ENCODE results near the gene CCDC51.
"Not testable (repeated sequence)": the region's sequence is repeated elsewhere in the genome, so short reads cannot be mapped to it uniquely, and the experiment has no call there.

Gene CCDC51

DNA sequence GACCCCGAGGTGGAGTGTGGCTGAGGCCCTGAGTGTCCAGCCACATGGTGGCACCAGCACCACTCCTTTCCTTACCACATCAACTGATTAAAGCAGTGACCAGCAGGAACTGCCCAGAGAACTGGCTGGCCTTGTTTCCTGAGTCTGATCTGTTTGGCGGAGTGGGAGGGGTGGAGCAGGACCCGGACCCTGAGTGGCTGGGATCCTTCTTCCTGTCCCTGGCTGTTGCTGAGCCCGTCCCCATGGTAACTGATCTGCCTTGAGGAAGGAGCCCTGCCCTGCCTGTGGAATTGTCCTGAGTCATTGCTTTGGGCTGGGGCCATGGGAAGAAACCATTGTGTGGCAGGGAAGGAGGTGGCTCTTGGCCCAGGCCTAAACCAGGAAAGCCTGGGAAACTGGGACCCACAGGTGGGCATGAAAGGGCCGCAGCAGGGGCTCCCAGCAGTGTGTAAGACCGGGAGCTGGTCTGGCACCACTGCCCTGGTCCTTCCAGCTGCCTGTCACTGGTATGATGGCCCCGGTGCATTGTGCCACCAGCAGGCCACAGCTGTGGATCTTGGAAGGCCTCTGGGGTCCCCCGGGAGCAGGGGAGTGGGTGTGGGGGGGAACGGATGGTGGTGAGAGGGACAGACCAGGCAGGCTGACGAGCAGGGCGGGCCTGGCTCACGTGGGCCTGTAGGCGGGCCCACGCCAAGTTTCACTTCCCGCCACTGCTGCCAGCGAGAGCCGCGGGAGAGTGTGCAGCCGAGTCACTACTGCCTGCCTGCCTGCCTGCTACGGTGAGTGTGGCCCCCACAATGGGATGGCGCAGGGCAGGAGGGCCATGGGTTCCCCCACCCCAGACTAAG, 25.8 kb upstream of the CCDC51 start:
- peak; percentile 51 to 94 (median 79) for DNase-seq

DNA sequence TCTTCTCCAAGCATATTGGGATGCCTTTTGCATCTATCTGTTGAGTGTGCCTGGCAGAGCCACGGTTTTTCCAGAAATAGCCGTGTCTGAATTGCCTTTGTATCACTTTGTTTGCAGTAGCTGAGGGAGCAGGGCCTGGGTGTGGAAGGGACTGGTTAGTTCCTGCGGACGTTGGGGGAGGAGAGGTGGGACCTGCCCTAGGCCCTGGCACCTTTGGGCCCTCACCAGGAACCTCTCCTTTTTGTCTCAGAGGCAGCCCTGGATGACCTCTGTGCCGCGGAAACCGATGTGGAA, 25.3 kb upstream of the CCDC51 start:
- DNase-seq = no peak

DNA sequence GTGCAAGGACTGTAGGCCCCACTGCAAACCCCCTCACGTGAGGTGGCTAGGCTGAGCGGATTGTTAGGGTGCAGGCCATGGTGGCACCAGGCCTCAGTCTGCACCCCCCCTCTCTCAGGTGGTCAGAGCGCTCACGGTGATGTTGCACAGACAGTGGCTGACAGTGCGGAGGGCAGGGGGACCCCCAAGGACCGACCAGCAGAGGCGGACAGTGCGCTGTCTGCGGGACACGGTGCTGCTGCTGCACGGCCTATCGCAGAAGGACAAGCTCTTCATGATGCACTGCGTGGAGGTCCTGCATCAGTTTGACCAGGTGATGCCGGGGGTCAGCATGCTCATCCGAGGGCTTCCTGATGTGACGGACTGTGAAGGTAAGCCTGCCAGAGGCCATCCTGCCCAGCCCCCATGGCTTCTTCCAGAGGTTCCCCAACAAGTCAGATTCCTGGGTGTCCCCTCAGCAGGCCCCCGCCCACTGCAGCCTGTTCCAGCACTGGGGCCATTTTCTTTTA, 24.8 kb upstream of the CCDC51 start:
- DNase-seq = no peak

DNA sequence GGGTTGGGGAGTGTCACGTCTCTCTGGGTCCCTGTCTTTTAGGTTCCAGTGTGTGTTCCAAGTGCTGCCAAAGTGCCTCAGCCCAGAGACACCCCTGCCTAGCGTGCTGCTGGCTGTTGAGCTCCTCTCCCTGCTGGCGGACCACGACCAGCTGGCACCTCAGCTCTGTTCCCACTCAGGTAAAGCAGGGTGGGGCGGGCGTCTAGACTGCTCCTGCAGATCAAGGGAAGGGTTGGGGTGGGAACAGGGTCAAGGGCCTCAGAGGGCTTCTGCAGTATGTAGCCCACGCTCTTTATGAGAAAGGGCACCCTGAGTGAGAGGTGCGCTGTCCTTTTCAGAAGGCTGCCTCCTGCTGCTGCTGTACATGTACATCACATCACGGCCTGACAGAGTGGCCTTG, 23.8 kb upstream of the CCDC51 start:
- DNase-seq = no peak

DNA sequence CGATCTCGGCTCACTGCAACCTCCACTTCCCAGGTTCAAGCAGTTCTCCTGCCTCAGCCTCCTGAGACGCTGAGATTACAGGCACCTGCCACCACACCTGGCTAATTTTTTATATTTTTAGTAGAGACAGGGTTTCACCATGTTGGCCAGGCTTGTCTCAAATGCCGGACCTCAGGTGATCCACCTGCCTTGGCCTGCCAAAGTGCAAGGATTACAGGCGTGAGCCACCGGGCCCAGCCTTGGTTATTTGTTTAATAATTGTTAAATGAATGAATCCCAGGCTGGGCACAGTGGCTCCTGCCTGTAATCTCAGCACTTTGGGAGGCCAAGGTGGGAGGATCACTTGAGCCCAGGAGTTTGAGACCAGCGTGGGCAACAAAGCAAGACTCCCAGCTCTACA, 21.8 kb upstream of the CCDC51 start:
- DNase-seq = not testable (repeated sequence)

DNA sequence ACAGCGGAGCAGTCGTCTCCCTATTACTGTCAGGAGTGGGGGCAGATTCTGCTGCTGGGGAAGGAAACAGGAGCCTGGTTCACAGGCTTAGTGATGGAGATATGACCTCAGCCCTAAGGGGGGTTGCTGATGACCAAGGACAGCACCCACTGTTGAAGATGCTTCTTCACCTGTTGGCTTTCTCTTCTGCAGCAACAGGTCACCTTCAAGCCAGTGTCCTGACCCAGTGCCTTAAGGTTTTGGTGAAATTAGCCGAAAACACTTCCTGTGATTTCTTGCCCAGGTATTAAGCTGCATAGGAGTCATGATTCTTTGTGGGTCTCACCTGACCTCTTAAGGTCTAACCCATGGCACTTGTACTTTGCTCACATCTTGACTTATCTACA, 20.6 kb upstream of the CCDC51 start:
- no peak for DNase-seq

DNA sequence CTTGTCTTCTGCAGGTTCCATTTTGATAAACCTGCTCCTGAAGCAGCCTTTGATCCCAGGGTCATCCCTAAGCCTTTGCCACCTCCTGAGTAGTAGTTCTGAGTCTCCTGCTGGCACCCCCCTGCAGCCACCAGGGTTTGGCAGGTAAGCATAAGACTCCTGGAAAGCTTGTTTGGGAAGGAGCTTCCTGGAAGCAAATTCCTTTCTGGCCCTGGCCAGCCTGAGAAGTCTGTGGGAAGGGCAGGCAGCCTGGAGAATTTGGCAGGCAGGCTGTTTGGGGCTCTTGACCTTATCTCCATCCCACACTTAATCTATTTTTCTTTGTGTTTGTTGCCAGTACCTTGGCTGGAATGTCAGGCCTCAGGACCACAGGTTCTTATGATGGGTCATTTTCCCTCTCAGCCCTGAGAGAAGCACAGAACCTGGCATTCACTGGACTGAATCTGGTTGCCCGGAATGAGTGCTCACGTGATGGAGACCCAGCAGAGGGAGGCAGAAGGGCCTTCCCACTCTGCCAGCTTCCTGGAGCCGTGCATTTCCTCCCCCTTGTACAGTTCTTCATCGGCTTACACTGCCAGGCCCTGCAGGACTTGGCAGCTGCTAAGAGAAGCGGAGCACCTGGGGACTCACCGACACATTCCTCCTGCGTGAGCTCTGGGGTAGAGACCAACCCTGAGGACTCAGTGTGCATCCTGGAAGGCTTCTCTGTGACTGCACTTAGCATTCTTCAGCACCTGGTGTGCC, 20.0 kb upstream of the CCDC51 start:
- no peak for DNase-seq

DNA sequence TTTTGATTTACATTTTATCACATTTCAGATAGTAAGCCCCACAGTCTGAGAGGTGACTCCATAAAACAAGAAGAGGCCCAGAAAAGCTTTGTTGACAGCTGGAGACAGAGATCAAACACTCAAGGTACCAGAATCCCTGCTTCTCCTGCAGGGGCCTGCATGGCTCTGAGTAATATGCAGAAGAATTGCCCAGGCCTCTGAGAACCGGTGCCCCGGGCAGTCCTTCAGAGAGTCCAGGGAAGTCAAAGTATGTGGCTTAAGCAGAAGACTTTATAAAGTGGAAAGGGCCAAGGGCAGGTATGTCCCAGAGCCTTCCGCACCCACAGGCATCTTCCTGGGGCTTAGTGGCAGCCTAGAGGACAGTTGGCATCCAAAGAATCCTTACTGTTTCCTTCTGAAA, 19.4 kb upstream of the CCDC51 start:
- DNase-seq = no peak

DNA sequence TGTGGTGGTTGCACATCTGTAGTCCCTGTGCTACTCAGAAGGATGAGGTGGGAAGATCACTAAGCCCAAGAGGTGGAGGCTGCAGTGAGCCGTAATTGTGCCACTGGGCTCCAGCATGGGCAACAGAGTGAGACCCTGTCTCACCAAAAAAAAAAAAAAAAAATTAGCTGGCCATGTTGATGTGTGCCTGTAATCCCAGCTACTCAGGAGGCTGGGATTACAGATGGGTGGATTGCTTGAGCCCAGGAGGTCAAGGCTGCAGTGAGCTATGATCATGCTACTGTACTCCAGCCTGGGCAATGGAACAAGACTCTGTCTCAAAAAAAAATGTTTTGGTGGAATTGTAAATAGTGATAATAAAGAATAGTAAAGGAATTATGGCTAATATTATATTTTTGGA, 16.5 kb upstream of the CCDC51 start:
- DNase-seq = no peak

DNA sequence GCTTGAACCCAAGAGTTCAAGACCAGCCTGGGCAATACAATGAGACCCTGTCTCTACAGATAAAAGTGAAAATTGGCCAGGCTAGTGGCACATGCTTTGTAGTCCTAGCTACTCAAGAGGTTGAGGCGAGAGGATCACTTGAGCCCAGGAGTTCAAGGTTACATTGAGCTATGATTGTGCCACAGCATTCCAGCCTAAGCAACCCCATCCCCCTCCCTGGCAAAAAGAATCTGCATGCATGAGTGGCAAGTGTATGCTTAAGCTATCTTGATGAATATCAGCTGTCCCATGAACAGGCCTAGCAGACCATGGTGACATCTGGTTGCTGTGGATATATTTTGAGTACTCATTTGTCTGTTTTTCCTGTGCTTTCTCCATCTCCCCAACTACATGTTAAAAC, 11.4 kb upstream of the CCDC51 start:
- peak in 1 of 3 experiments; percentile 77 for DNase-seq

DNA sequence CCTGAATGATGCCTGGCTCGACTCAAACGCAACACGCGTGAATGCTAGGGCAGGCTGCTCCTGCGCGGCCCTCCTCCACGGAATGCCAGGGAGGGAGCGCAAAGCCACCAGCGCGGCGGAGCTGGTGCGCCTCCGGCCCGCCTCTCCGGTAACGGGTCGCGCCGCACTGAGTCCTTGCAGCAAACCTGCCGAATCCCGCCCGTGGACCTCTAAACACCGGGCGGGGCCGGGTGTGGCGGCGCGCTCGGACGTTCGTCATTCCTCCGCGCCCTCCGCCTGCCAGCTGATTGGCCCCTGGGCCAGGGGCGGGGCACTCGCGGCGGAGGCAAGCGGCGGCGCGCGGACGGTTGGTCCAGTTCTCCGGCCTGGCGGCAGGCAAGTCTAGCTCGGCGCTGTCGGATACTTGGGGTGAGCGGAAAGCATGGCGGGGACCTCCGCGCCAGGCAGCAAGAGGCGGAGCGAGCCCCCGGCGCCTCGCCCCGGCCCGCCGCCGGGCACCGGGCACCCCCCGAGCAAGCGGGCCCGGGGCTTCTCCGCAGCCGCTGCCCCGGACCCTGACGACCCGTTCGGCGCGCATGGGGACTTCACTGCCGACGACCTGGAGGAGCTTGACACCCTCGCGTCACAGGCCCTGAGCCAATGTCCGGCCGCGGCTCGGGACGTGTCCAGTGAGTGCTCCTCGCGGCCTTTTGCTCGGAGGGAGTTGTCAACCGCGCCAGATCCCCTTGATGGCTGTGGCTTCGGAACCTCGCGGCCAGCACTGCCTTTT, 6.7 kb upstream of the CCDC51 start, which contains the start of gene ATRIP:
Gene ATRIP, plus strand, starts transcription at position 313 of the 769 bp plus-strand sequence. Its CDS starts 109 bp downstream, at position 422.
- DNase-seq = peak; percentile 78 to 84 (median 84)

DNA sequence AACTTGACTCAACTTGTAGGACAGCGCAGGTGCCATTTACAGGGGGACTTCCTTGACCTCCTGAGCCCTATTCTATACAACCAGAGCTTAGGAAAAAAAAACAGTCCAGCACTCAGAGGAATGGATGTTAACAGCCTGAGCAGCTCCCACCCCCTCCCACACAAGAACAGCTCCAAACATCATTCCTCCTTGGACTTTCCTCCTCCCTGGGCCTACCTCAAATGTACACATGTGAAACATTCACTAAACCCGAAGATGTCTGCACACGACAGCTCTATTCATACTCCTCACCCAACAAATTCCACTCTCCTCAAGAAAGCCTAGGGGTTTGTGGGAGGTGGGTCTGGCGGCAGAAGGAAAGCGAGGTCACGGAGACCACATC, 6.1 kb upstream of the CCDC51 start:
- DNase-seq = no peak

DNA sequence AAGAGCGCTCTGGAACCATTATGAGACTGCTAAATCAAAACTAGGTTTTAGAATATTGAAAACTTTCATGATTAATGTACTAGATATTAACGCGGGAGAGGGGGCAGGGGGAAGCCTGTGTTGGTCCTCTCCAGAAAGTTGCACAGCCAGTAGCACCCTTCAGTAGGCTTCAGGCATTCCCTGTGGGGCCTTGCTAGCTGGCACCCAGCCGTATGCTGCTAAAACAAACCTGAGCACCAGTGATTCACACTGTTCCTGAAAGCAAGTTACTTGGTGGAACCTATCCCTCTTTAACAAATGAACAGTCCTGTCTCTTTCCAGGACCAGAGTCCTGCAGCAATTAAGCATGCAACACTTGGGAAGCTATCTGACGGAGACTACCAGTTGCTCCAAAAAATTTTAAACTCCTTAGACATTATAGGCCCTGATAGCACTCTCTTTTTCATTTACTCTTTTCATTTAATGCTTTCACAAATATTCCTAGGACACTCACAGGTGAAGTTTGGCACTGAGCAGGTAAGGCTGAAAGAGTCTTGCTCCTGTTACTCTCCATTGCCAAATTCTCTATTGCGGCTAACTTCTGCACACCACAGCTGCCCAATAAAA, 5.5 kb upstream of the CCDC51 start:
- DNase-seq = no peak

DNA sequence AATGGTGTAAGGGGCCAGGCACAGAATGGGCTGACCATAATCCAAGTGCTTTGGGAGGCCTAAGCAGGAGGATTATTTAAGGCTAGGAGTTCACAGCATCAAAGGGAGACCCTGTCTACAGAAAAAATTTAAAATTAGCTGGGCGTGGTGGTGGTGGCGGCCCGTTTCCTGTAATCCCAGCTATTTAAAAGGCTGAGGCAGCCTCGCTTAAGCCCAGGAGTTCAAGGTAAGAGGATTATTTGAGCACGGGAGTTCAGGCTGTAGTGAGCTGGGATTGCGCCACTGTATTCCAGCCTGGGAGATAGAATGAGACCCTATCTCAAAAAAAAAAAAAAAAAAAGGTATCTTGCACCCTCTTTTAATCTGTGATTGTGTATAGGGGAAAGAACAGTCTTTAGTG, 2.0 kb upstream of the CCDC51 start:
- DNase-seq = no peak

DNA sequence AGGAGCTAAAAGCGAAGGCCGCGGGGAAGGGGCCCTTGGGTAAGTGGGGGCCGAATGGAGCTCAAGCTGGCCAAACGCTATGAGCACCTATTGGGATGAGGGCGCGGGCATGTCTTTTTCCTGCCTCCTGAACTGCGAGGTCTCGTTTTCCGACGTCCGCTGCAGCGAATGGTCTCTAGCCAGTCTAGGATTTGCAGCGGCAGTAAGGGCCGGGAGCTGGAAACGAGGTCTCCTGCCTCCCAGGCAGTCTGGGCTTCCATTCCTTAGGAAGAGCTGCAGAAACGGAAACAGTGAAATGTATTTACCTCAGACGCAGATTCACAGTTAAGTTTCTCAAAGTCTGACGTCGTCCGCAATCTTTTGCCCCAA, 655 bp upstream of the CCDC51 start:
- DNase-seq = peak in 1 of 3 experiments; percentile 53

DNA sequence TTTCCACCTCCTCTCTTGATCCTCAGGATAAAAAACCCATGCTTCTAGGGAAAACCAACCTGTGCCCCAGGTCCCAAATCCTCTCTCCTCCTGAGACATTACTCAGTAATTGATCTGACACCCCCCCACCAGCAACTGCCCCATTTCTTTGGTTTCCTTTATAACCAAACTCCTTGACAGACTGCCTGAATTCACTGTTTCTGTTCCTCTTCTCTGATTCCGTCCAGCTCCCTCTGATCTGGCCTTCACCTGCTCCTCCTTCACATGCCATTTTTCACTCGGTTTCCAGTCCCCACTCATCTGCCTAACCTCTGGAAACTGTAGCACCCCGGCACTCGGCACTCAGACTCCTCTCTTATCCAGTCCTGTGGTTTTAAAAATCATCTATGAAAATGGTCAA, 2.1 kb downstream of the CCDC51 start:
- no peak for DNase-seq

DNA sequence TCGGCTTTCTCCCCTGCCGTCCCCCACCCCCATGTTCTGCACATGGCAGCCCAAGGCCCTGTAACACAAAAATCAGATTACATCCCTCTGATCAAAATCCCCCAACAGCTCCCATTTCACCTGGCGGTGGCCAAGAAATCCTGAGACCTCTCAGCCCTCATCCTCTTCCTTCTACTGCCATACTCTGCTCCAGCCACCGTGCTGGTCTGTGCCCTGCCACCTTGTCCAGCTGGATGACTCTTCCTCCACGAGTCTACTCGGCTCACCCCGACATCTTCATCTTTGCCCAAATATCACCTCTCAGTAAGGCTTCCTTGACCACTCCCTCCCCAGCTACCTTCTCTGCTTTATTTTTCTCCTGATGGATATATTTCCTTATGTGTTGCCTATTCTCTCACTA, 3.1 kb downstream of the CCDC51 start:
- no peak for DNase-seq

DNA sequence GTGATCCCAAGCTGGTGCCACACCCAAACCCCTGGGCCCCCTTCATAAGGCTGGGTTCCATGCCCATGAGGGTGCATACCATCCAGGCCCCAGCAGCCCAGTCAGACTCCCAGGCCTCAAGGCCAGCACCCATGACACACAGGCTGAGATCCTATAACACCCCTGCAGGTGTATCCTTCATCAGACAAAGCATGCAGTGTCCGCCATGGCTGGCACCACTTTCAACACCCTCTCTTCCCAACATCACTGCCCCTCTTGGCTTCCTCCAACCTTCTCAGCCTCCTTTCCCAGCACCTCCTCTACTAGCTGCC, 3.5 kb downstream of the CCDC51 start:
- no peak for DNase-seq

DNA sequence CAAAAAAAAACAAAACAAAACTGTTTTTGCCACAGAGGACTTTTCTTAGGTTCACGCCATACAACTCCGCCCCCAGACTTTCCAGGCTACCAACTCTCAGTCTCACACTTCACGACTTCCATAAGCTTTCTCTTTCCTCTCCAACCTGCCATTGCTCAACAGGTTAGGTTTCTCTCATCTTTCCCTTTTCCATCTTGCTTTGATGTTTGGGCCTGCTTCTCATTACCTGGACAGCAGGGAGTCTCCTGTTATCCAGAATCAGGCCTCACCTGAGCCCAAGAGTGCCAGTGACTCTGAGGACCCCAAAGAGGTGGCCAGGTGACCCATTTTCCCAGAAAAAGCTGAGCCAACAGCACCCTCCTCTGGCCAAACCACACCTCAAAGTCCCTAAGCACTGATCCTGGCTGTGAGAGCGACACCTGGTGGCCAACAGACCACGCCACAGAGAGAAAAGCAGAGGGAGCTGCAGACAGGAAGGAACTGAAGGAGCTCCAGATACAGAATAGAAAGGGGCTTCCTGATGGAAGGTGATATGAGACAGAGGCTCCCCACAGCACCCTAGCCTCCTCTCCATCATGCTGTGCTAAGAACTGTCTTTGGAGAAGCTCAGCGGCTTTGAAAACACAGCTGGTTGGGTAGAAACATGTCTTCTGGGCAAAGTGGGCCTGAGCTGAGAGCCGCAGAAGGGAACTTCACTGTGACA, 4.0 kb downstream of the CCDC51 start:
- peak; percentile 52 to 84 (median 67) for DNase-seq

DNA sequence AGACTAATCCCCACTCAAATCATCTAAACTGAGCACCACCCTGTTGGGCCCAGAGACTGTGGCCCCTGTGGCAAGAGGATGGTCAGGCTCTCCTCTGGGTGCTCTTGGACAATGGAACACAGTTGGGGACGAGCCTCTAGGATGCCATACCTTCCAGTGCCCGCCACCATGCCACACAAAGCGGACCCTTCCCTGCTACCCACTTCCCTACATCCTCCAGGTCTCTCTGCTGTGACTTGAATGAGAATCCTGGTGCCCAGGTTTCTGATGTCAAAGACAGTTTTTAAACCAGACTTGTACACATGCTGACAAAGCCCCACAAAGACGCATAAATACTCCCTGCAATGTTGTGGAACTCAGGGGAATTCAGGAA, 4.7 kb downstream of the CCDC51 start:
- DNase-seq = no peak

DNA sequence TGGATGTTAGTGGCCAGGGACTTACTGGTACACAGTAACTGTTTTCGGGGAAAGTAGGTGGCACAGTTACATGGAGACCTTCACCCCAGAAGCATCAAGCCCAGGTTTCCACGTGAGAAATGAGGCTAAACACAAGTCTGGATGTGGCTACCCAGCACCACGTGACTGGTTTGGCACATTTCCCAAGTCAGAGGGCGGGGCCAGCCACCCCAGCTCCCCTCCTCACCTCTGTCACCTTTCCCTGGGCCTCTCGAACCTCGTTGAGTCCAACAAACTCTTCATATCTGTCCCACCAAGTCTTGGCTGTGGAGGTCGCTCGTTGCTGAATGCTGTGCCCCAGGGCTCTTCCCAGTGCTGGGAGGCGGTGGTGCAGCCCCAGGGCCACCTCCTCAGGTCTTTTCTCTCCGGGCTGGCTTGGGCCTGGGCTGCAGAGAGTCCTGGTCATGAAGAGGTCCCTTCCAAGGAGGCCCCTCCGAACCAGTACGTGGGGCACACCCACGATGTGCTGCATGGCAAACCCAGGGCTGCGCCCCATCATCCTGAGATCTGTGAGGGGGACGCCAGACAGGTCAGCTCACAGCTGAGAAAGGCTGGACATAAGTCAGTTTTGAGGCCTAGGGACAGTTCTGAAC, 5.2 kb downstream of the CCDC51 start:
- DNase-seq = no peak

DNA sequence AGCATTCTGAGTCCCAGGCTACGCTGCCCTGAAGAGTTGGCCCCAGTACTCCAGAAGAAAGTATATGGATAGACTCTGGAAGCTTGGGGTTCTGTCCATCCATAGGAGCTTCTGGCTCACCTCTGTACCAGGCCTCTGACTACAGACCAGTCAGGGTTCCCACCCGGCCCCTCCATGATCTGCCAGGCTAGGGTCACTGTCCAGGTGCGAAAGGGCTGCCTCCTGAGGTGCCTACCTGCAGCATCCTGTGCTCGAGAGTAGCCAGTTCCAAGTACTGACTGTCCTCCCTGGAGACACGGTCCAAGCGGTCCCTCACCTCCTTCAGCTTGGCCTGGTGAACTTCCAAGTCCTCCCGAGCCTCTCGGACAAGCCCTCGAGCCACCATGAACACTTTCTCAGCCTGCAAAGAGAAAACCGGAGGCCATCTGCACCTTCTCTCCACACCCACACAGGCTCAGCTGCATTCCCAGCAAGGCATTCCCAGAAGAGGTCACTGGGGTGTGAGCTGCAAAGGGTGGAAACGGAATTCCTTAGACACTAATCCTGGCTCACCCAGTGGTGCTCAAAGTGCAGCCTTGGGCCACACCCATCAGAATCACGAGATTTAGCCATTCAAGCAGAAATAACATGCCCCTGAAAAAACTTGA, 6.3 kb downstream of the CCDC51 start:
- DNase-seq = no peak
